ENCODE results near the gene COL6A2.
"Not testable (repeated sequence)": the region's sequence is repeated elsewhere in the genome, so short reads cannot be mapped to it uniquely, and the experiment has no call there.

The COL6A2 gene

GRCh38 chr21:46080171-46081021 is 17.5 kb upstream of the COL6A2 start:
- no peak for DNase-seq

- DNase-seq = no peak
Measured at GRCh38 chr21:46081022-46081861, 16.7 kb upstream of the COL6A2 start.

GRCh38 chr21:46081862-46082712 is 15.8 kb upstream of the COL6A2 start:
- DNase-seq = no peak

- no peak for DNase-seq
Measured at GRCh38 chr21:46082713-46082962, 15.3 kb upstream of the COL6A2 start.

GRCh38 chr21:46082963-46083790 is 14.7 kb upstream of the COL6A2 start:
- no peak for DNase-seq

GRCh38 chr21:46083791-46084561 is 13.9 kb upstream of the COL6A2 start:
- DNase-seq = no peak

GRCh38 chr21:46084709-46085108 is 13.2 kb upstream of the COL6A2 start:
- DNase-seq = no peak

GRCh38 chr21:46085259-46085658 is 12.7 kb upstream of the COL6A2 start:
- not testable (repeated sequence) for DNase-seq

- no peak for DNase-seq
Measured at GRCh38 chr21:46087641-46088040, 10.3 kb upstream of the COL6A2 start.

- no peak for DNase-seq
Measured at GRCh38 chr21:46088189-46088588, 9.7 kb upstream of the COL6A2 start.

- no peak for DNase-seq
Measured at GRCh38 chr21:46089285-46089684, 8.6 kb upstream of the COL6A2 start.

- no peak for DNase-seq
Measured at GRCh38 chr21:46091118-46091517, 6.8 kb upstream of the COL6A2 start.

GRCh38 chr21:46091631-46092025 is 6.3 kb upstream of the COL6A2 start:
- no peak for DNase-seq

GRCh38 chr21:46092026-46092764 is 5.7 kb upstream of the COL6A2 start:
- DNase-seq = no peak

- no peak for DNase-seq
Measured at GRCh38 chr21:46092811-46093667, 4.9 kb upstream of the COL6A2 start.

GRCh38 chr21:46093668-46094400 is 4.1 kb upstream of the COL6A2 start:
- no peak for DNase-seq

- no peak for DNase-seq
Measured at GRCh38 chr21:46094401-46095082, 3.4 kb upstream of the COL6A2 start.

- DNase-seq = no peak
Measured at GRCh38 chr21:46095083-46095719, 2.7 kb upstream of the COL6A2 start.
